Smooth muscle cell (in vitro differentiated cells): ENCODE results near the gene CIAO3. TPM values are rescaled to one million over a fixed set of nuclear protein-coding genes. Genes with fewer than 3 reads are reported as not detected.

Experiments used
- DNase-seq: peaks from one replicate; lab custom pipeline; 2025; ENCODE audit not compliant: unreplicated experiment; lab: John Stamatoyannopoulos, UW
- H2AFZ ChIP-seq: fragments of 200-600 bp; sonication (generic); 2 replicates; pipeline ENCODE4 v1.6.0; 2016; ENCODE audit warnings: antibody characterized with exemption, low read depth, mild to moderate bottlenecking
- H3F3A ChIP-seq: fragments of 200-600 bp; sonication (generic); 2 replicates; pipeline ENCODE4 v1.6.0; 2017; ENCODE audit warnings: antibody characterized with exemption, low read depth
- H3K27ac ChIP-seq: fragments of 200-600 bp; sonication (generic); 2 replicates; pipeline ENCODE4 v1.5.1; 2016; ENCODE audit warnings: low read depth, mild to moderate bottlenecking
- H3K27me3 ChIP-seq: fragments of 200-600 bp; sonication (generic); 2 replicates; pipeline ENCODE4 v1.6.1; 2016; ENCODE audit warnings: low read depth, mild to moderate bottlenecking
- H3K36me3 ChIP-seq: fragments of 200-600 bp; sonication (generic); 2 replicates; pipeline ENCODE4 v1.5.1; 2016; ENCODE audit warnings: low read depth
- H3K4me1 ChIP-seq: fragments of 200-600 bp; sonication (generic); 2 replicates; pipeline ENCODE4 v1.5.1; 2016; ENCODE audit warnings: low read depth
- H3K4me2 ChIP-seq: fragments of 200-600 bp; sonication (generic); 2 replicates; pipeline ENCODE4 v1.6.0; 2016; ENCODE audit warnings: mild to moderate bottlenecking
- H3K4me3 ChIP-seq: fragments of 200-600 bp; sonication (generic); 2 replicates; pipeline ENCODE4 v1.5.1; 2016; ENCODE audit warnings: mild to moderate bottlenecking
- H3K79me2 ChIP-seq: fragments of 200-600 bp; sonication (generic); 2 replicates; pipeline ENCODE4 v1.6.0; 2016; ENCODE audit warnings: low read depth, mild to moderate bottlenecking
- H3K9ac ChIP-seq: fragments of 200-600 bp; sonication (generic); 2 replicates; pipeline ENCODE4 v1.6.0; 2016; ENCODE audit warnings: low read depth
- H3K9me3 ChIP-seq: fragments of 200-600 bp; sonication (generic); replicated peaks from 2 replicates; pipeline ENCODE4 v1.5.1; 2016; ENCODE audit warnings: low read depth
- H4K20me1 ChIP-seq: fragments of 200-600 bp; sonication (generic); 2 replicates; pipeline ENCODE4 v1.6.0; 2016; ENCODE audit warnings: low read depth
- CTCF ChIP-seq: fragments of 200-600 bp; sonication (generic); IDR thresholded peaks from 2 replicates; pipeline ENCODE4 v1.5.1; 2017; ENCODE audit warnings: borderline replicate concordance, mild to moderate bottlenecking, antibody characterized with exemption; ENCODE audit not compliant: insufficient read depth, poor library complexity, severe bottlenecking
- WGBS: methylation state at CpG from one replicate; pipeline ENCODE4 v1.1.7; 2016; ENCODE audit warnings: low lambda C conversion rate; 5-methylcytosine and 5-hydroxymethylcytosine counted together
- polyA plus RNA-seq: library from polyadenylated mRNA; unstranded; fragments of >200 nt; fragmentation: Nextera tagmentation; extraction: Ambion mirVana; gene quantifications from 2 replicates; pipeline ENCODE4 v1.2.1, GENCODE V29; 2016
- total RNA-seq: library from RNA; depleted of rRNA; stranded (reverse); fragments of >200 nt; gene quantifications from 2 replicates; pipeline ENCODE4 v1.2.3, GENCODE V29; 2014

CIAO3 gene
- total and polyA plus RNA-seq, 2 experiments from 2014 or later, result 19.7 to 39.6 TPM

GRCh38 chr16:766820-767640 lies 26.2 kb upstream of the CIAO3 start:
- no peak for DNase-seq
- no peaks in the 10 kb centered on the region for H3K9me3 ChIP-seq
- WGBS, result 91% methylated on average over 29 of the region's 48 CpGs
- no peaks in the 10 kb centered on the region for H3K4me1 ChIP-seq
- H3K9ac ChIP-seq, result no peak overlapping the region
- no peak overlapping the region for H3K4me3 ChIP-seq
- H3F3A ChIP-seq, result no peaks in the 10 kb centered on the region
- no peak overlapping the region for H3K27ac ChIP-seq
- no peaks in the 10 kb centered on the region for H4K20me1 ChIP-seq
- H3K27me3 ChIP-seq, result no peaks in the 10 kb centered on the region
- H2AFZ ChIP-seq, result no peak overlapping the region
- no peak overlapping the region for H3K4me2 ChIP-seq
- TF ChIP-seq CTCF, result no peak
- H3K36me3 ChIP-seq, result no peaks in the 10 kb centered on the region
- no peaks in the 10 kb centered on the region for H3K79me2 ChIP-seq

GRCh38 chr16:766008-766819 lies 25.4 kb upstream of the CIAO3 start:
- H3K79me2 ChIP-seq, result no peaks in the 10 kb centered on the region
- 93% methylated on average over 29 of the region's 29 CpGs for WGBS

GRCh38 chr16:765488-765865 lies 24.7 kb upstream of the CIAO3 start:
- no peaks in the 10 kb centered on the region for H3F3A ChIP-seq
- no peak overlapping the region for H3K27ac ChIP-seq
- no peak overlapping the region for H2AFZ ChIP-seq
- H3K4me2 ChIP-seq, result no peak overlapping the region
- no peak overlapping the region for H3K4me3 ChIP-seq
- no peaks in the 10 kb centered on the region for H3K27me3 ChIP-seq
- H3K79me2 ChIP-seq, result no peaks in the 10 kb centered on the region
- no peaks in the 10 kb centered on the region for H4K20me1 ChIP-seq
- no peak overlapping the region for H3K9ac ChIP-seq
- H3K9me3 ChIP-seq, result no peaks in the 10 kb centered on the region
- H3K4me1 ChIP-seq, result no peaks in the 10 kb centered on the region
- DNase-seq, result no peak
- no peak for TF ChIP-seq CTCF
- H3K36me3 ChIP-seq, result no peaks in the 10 kb centered on the region
- WGBS, result 94% methylated on average over 21 of the region's 29 CpGs

More at GRCh38 chr16:766008-766819, 25.4 kb upstream of the CIAO3 start:
- Histone ChIP-seq H3K4me3 (no peak overlapping the region), H3F3A (no peaks in the 10 kb centered on the region), H2AFZ (no peak overlapping the region), H3K9me3 (no peaks in the 10 kb centered on the region), H3K27ac (no peak overlapping the region), H3K4me2 (no peak overlapping the region), H3K36me3 (no peaks in the 10 kb centered on the region), H4K20me1 (no peaks in the 10 kb centered on the region), H3K4me1 (no peaks in the 10 kb centered on the region), H3K9ac (no peak overlapping the region), H3K27me3 (no peaks in the 10 kb centered on the region)
- TF ChIP-seq CTCF, result no peak
- no peak for DNase-seq
